HK-2 (cell line): ENCODE data around the gene ABCC8.

Experiments
- DNase-seq: peaks from one replicate; pipeline ENCODE4 v3.0.0-alpha.2; 2018; ENCODE audit not compliant: unreplicated experiment

The ABCC8 gene

DNA sequence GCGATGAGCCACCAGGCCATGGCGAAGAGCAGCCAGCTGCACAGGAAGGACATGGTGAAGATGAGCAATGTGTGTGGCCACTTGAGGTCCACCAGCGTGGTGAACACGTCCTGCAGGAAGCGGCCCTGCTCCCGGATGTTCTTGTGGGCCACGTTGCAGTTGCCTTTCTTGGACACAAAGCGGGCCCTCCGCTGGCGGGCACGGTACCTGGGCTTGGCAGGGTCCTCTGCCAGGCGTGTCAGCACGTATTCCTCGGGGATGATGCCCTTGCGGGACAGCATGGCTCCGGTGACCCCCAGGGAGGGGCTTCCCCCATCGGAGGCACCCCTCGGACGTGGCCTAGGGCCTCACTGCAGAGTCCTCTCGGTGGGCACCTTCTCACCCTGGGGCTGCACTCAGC is 88.8 kb downstream of the ABCC8 start:
- no peak for DNase-seq

DNA sequence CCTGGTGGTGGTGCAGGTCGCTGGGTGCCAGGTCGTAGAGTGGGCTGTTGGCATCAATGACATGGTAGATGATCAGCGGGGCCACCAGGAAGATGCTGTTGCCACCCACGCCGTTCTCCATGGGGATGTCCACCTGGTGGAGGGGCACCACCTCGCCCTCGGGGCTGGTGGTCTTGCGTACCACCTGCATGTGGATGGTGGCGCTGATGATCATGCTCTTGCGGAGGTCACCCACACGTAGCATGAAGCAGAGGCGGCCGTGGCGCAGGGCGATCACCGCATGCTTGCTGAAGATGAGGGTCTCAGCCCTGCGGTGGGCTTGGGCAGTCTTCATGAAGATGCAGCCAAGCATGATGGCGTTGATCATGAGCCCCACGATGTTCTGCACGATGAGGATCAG is 89.4 kb downstream of the ABCC8 start:
- no peak for DNase-seq

DNA sequence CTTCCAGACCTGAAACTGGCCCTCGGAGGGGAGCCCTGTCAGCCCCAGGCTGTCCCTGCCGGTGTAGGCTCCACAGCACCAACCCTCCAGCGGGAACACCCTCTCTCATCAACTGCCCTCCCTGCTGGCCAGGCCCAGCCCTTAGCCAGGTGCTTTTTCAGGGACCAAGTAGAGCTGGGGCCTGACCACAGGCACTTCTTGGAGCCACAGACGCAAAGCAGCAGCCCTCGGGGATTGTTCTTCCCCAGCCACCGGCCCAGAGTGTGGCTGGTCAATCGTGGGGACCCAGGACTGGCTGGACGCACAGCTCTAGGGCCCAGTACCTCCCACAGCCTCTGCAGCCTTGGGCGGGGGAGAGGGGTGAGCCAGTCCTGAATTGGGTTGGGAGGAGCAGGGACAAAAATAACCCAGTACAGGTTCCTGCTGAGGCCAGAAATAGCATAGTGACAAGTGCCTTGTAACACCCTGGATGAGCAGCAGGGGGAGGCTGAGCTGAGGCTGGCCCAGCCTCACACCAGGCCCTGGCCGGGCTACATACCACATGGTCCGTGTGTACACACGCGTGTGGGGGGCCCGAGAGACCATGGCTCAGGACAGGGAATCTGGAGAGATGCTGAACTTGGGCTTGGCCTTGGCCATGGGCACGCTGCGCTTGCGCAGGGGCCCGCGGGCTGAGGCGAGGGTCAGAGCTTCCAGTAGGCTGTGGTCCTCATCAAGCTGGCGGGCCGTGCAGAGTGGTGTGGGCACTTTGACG is 90.1 kb downstream of the ABCC8 start:
- peak; percentile 30 for DNase-seq

DNA sequence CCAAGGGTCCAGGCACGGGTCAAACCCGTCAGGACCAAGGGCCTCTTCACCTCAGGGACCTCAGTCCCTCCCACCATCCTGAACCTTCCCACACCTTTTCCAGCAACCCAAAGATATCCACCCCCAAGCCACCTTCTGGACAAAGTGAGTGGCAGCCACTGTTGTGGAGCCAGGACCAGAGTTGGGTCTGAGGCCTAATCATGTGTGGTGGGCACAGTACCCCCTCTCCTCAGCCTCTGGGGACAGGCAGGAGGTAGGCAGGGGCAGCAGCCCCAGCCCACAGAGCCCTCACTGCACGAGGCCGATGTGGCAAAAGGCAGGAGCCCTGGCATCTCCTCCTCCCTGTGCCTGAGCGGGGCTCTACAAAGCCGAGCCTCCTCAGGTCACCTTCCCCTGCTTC is 90.7 kb downstream of the ABCC8 start:
- DNase-seq = no peak

DNA sequence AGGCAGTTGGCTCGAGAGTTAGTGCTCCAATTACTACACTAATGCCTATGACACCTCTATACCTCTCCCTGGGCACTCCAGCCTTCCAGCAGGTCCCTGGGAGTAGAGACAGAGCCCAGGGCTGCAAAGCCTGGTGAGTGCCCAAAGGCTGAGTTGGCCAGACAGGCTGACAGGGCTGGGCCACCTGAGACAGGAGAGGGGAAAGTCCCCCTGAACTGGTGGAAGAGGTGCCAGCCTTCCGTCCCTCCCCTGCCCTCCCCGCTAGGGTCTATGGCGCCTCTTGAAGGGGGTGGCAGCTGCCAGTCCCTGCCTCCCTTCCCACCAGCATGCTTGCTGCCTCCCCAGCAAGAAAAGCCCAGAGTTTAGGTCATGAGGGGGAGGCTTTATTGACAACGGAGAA is 91.2 kb downstream of the ABCC8 start:
- DNase-seq = no peak

DNA sequence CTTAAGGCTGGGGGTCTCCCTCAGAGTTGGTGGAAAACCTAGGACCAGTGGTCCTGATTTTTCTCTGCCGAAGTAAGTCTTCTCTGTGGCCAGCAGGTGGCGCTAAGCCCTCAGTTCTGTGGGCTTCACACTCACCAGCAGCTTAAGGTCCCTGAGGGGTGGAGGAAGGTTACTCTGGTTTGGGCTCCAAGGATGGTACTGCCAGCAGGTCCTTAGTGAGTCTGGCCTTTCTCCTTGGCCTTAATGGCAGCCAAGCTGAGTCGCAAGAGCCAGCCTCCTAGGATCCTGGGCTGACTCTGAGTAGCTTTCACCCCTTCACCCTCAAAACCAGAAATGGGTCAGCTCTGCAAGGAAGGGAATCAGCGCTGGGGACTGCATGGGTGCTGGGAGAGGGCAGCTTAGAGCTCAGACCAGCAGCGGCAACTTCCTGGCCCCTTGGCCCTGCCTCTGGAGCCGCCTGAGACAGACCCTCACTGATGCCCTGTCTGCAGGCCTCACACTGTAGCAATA is 92.6 kb downstream of the ABCC8 start:
- peak; percentile 57 for DNase-seq

DNA sequence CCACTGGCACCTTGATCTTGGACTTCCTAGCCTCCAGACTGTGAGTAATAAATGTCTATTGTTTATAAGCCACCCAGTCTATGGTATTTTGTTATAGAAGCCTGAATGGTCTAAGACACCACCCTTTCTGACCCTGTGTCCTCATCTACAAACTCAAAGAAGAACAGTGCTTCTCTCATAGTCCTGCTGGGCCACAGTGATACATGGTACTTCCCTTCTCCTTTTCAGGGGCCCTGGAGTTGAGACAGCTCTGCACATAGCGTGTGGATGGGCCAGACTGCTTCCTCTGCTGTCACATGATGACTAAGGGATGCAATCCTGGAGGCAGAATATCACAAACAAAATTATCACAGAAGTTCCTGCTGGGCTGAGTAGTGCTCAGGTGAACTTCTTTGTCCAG is 93.2 kb downstream of the ABCC8 start:
- DNase-seq = no peak

DNA sequence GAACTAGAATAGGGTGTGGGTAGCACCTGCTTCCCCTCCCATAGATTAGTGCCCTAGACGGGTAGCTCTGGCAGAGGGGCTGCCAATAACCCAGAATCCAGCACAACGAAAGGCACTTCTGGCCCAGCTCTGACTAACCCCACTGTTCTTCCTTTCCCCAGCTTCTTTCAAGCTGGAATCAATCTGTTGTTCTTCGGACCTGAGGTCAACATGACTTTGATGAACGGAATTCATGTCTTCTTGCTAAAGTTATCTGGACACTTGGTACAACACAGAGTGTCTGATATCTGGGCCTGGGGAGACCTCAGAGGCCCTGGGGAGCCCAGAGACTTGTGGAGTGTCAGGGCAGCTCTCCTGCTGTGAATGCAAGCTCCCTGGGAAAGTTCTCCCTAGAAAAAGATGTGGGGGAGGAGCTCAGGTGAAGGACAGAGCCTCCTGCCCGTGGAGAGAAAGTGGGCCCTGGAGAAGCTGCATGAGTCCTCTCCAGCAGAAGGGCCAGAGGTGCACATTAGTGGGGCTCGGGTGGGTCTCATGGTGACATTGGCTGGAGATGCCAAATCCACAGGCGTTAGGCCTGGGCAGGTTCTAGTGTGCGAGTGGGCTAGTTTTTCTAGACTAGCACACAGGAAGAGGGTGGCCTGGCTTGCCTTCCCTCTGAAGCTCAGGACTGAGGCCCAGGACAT is 94.5 kb downstream of the ABCC8 start:
- no peak for DNase-seq

DNA sequence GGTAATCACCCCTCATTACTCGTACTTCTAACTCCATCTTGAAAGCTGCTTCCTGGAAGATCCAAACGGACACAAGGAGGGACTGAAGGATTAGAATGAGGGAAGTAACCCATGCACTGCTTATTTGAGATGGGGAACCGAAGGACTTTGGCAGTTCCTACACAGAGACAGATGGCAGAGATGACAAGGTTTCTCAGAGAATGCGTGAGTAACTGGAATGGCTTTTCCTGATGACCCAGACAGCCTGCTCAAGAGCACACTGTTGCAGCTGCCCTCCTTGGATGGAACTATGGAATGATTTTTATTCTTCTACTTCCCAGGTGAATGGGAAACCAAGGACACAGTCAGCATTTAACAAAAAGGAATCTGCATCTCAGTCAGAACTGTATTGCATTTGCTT is 95.5 kb downstream of the ABCC8 start:
- DNase-seq = no peak

DNA sequence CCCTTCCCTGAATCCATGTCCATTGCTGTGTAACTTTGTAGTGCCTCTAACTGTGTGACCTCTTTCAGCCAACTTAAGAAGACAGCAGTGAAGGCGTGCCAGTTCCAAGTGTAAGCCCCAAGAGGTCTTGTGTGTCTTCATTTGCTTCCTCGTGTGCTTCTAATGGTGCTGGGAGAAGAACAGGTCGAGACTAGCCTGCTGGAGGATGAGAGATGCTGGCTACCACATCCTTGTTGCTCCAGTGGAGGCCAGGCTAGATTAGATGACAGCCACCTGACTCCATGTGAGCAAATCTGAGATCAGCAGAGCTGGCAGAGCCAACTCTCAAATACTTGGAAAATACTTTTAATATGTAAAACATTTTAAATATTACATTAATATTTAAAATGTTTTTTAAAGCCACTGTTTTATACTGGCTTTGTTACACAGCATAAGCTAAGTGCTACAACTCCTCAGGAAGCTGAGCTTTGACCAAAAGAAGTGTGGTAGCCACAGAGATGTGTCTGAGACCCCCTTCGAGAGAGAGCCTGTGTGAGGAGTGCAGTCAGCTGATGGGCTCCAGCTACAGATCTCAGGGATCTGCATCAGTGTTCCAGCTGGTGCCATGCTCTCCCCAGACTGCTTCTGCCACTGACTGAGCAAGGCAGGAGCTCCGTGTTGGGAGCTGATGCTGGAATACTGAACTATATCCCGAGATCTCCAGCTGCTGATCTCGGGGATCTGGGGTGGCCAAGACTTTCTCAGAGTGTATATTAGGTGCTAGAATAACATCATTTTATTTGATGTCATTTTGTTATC is 97.1 kb downstream of the ABCC8 start:
- no peak for DNase-seq

DNA sequence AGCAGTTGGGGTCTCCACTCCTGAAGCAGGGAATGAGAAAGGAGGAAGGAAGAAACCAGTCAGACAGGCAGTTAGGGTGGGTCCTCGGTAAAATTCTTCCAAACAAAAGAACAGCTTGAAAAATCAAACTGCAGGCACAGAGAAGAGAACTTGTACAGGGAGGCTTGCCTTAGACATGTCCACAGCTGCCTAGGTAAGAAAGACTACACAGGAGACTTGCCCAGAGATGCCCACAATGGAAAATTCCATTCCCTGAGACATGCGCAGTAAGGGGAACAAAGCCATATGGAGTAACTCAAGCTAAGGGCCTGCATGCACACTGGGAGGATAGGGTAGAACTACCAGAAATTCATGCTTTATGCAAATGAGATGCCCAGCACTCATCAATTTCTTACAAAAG is 98.0 kb downstream of the ABCC8 start:
- DNase-seq = no peak

DNA sequence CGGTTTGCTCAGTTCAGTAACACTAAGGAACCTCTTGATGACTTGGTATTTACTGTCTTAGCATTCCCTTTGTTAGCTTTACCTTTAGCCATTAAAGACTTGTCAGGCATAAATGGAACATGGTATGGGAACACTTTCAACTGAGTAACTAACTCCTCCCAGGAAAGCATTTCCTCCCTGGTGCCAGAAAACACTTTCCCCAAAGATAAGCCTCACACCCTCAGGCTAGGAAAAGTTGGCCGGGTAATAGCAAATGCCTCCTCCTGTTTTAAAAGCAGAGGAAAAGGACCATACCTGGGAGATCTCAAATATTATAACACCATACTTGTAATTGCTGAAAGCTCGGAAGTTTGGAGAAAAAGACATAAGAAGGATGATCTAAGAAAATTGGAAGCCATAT is 100.2 kb downstream of the ABCC8 start:
- DNase-seq = no peak

DNA sequence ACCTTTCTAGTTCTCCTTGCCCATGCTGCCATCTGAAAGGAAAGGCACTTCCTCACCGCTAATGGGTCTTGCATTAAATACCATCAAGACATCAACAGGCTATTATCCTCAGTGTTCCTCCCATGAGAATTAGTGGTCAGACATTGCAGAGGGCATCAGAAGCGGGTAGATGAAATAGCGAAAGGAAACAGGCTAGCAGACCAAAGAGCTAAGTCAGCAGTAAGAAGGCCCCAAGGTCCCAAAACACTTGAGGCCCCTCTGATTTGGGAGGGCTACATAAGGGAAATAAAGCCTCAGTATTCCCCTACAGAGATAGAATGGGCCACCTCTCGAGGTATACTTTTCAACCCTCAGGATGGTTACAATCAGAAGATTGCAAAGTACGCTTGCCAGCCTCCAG is 101.1 kb downstream of the ABCC8 start:
- no peak for DNase-seq

DNA sequence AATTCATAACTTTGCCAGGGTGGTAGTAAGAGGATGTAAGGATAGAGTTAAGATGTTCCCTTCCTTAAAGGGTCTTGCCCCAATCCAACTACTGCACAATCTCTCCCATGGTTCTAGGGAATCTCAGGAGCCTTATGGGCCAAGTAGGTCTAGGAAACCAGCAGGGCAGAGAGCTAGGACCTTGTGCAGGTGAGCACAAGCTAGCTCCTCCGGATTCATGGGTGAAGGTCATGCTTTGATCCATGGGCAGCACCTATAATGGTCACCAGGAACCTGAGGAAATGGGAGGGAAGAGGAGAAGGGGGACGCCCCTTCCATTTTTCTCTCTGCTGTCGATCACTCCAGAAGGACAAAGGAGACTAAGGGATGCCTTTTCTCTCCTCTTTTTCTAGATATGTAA is 105.0 kb downstream of the ABCC8 start:
- DNase-seq = no peak

DNA sequence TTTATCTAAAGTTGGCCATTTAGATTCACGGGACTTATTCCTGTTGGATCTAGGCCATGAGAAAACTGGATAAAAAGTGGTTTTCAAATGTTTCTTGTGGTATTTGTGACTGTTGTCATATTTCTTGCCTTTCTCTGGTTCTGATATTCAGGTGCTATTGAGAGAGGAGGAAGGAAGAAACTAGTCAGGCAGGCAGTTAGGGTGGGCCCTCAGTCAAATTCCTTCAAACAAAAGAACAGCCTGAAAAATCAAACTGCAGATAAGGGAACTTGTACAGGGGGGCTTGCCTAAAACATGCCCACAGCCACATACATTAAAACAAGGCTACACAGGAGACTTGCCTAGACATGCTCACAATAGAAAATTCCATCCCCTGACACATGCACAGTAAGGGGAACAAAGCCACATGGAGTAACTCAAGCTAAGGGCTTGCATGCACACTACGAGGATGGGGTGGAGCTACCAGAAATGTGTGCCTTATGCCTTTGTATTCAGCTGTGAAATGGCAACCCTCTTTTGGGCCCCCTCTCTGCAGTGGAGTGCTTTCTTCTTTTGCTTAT is 106.9 kb downstream of the ABCC8 start:
- DNase-seq = no peak

DNA sequence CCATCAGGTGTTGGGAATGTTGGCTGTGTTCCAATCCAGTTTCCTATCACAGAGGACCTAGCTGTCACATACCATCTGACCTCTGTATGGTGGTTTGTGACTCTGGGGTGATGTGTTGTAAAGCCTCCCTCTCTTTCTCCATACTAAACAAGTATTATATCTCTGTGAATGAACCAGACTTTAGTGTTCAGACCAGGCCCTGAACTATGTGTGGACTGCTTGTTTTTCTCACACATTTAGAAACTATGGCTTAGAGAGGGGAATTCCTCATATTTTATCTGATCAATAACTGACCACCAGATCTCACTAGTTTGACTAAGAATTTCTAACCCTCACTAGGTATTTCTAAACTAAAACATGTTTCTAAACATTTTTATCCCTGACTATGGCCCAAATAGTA is 107.6 kb downstream of the ABCC8 start:
- DNase-seq = no peak

DNA sequence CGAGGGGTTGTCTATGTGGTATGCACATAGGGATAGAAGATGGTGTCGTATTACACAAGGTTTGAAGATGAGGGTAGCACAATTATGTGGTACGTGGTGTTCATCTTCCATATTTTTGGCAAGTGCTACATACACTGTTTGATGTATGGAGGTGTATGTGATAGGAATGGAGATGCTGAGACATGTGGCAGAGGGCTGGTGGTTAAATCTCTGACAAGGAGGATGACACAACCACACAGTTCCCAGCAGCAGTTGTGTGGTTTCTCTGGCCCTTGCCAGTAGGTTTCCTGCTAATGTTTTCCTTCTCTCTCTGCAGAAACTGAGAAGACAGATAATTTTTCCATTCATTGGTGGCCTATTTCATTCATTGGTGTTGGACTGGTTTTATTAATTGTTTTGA is 108.1 kb downstream of the ABCC8 start:
- no peak for DNase-seq

DNA sequence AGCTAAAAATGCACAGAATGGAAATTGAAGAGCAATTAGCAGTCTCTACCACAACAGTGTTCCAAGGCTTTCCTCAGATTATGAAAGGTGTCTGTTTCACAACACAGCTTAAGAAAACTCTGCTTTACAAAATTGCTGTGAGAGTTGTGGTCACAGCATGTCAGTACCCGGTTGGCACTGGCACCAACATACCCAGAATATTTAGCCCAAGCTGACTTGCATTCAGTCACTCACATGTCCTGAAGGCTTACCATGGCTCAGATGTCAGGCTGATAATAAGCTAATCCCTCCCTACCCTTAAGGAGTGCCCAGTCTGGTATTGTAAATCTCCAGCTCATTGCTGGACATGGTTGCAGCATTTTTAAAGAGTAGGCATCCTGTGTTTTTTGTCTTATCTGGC is 110.2 kb downstream of the ABCC8 start:
- no peak for DNase-seq

DNA sequence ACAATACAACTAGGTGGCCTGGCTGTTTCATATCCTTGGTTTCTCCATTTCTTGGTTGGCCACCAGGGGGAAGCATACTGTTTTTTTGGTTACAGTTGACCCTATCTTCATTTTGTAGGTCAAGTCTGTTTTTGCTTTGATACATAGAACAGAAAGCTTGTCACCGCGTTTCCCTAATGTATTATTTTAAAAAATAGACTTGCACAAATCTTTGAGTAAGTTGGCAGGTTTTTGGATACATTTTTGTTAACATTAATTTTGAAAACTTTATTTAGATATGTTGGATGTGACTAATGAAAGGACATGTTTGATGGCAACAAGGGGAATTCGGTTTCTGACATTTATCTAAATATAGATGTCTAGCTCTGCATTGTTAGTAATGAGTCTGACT is 122.0 kb downstream of the ABCC8 start:
- peak; percentile 31 for DNase-seq

DNA sequence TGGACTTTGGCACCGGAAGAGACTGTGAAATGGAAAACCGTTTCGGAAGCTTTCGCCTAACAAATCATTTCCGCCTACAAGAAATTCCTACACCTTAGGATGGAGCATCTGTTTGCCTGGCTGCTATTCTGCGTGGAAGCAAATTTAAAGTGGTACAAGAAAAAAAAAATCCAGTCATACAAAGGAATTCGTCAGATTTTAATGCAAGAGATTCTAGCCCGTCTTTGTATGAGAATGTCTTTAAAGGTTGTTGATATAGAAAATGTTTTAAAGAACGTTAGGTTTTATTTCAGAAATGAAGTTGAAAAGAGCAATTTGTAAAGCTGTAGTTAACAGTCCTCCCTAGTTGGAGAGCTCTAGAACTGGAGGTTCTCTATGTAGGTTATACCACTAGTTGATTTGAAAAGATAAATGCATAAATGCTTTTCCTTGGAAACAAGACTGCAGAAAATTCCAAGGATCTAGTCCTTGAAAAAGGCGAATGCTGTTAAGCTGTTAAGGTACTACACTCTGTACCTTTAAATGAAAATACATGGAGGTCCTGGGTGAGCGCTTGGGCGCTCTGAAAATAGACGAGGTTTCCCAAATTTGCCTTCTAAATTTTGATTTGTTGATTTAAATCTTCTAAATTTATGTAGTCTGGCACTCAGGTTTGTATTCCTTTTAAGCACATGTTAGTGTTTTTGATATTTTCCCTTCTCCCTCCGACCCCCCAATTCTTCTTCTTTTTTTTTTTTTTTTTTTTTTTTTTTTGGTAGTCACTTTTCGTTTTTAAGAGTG is 122.6 kb downstream of the ABCC8 start:
- DNase-seq = no peak

DNA sequence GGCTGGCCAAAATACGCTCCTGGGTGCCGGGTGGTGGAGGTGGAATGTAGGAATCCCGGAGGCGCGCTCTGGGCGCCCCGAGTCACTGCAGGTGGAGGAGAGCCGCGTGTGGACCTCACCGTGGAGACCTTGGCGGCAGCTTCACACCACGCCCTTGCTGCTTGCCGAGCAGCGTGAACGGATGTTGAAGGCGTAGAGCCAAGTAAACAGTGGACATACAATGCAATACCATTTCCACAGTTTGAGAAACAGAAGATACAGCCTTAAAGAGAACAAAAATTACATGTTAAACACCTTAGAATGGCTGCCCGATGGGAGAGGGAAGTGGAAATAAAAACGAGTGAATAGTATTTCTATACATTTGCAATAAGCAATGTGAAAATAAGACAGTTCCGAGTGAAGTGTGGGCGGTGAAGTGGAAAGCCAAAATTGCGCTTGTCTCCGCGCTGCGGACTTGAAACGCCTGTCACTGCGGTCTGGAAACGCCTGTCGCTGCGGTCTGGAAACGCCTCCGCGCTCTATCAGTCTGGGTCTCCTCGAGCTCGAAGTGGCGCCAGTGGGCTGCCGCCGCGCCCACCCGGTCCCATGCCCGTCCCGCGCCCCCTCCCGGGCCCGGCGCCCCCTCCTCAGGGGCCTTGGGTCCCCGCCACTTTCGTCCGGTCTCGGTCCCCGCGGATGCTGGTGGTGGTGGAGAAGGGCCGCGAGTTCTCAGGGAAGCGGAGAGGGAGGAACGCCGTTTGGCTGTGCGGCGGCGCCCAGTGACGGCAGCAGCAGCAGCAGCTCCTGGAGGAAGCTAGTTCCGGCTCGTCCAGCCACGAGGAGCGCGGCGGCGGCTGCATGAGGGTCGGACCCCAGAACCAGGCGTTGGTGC is 123.5 kb downstream of the ABCC8 start:
- peak; percentile 49 for DNase-seq
